ENCODE measurements around the gene DERA. TPM values are rescaled to one million over a fixed set of nuclear protein-coding genes. Genes with fewer than 3 reads are reported as not detected.

DERA gene
- total and polyA plus RNA-seq, 11 donors, result 19.0 to 44.3 (median 23.8) TPM

GRCh38 chr12:16075887-16076286 lies 164.8 kb downstream of the DERA start:
- ATAC-seq (no peak), DNase-seq (no peak)
- WGBS, 4 donors, result 57 to 73% (median 69%) methylated on average over 1 of the region's 1 CpG
- Histone ChIP-seq H3K9me3 (no peaks in the 10 kb centered on the region), H3K4me3 (no peak overlapping the region), H3K27ac (no peak overlapping the region), H3K27me3 (no peaks in the 10 kb centered on the region), H3K4me1 (no peaks in the 10 kb centered on the region), H3K36me3 (no peaks in the 10 kb centered on the region)
- intact Hi-C loops (cut with DNase I), result loop anchor here in 2 of 10 donors (10.0 kb wide), 1 partner anchor 1569 kb away; no protein-coding TSS in a partner anchor
- TF ChIP-seq POLR2A (IDR thresholded peaks at IDR 0.05), result no peak
- TF ChIP-seq CTCF (IDR thresholded peaks at IDR 0.05), result no peak

- WGBS, 4 donors, result 25 to 44% (median 35%) methylated on average over 2 of the region's 2 CpGs
- DNase-seq (no peak), ATAC-seq (peak in 2 of 4 donors; percentile 22 to 41)
- no peak for TF ChIP-seq POLR2A (IDR thresholded peaks at IDR 0.05)
- TF ChIP-seq CTCF (IDR thresholded peaks at IDR 0.05), result peak in 6 of 12 donors; percentile 17 to 46 (median 37)
- H3K36me3 ChIP-seq, result no peaks in the 10 kb centered on the region
- no peaks in the 10 kb centered on the region for H3K27me3 ChIP-seq
- intact Hi-C loops (cut with DNase I), result loop anchor here in 2 of 10 donors (10.0 kb wide), 1 partner anchor 1568 kb away; no protein-coding TSS in a partner anchor
- no peak overlapping the region for H3K4me3 ChIP-seq
- H3K4me1 ChIP-seq, result no peaks in the 10 kb centered on the region
- no peaks in the 10 kb centered on the region for H3K9me3 ChIP-seq
- no peak overlapping the region for H3K27ac ChIP-seq
Measured at GRCh38 chr12:16076557-16076956, 165.4 kb downstream of the DERA start.

GRCh38 chr12:16076970-16077522 lies 165.9 kb downstream of the DERA start:
- Histone ChIP-seq H3K27me3 (no peaks in the 10 kb centered on the region), H3K27ac (no peak overlapping the region), H3K9me3 (no peaks in the 10 kb centered on the region), H3K4me1 (no peaks in the 10 kb centered on the region), H3K4me3 (no peak overlapping the region), H3K36me3 (no peaks in the 10 kb centered on the region)
- no peak for ATAC-seq
- DNase-seq, result no peak
- TF ChIP-seq CTCF (IDR thresholded peaks at IDR 0.05) (no peak), POLR2A (IDR thresholded peaks at IDR 0.05) (no peak)
- intact Hi-C loops (cut with DNase I), result loop anchor here in 2 of 10 donors (10.0 kb wide), 1 partner anchor 1568 kb away; no protein-coding TSS in a partner anchor
- WGBS, 4 donors, result 92 to 100% (median 92%) methylated on average over 1 of the region's 1 CpG

- no peak overlapping the region for H3K27ac ChIP-seq
- H3K9me3 ChIP-seq, result no peaks in the 10 kb centered on the region
- no peaks in the 10 kb centered on the region for H3K27me3 ChIP-seq
- no peak overlapping the region for H3K4me3 ChIP-seq
- ATAC-seq (no peak), DNase-seq (no peak)
- TF ChIP-seq CTCF (IDR thresholded peaks at IDR 0.05), result no peak
- no peaks in the 10 kb centered on the region for H3K36me3 ChIP-seq
- no peaks in the 10 kb centered on the region for H3K4me1 ChIP-seq
- intact Hi-C loops (cut with DNase I), result no loop called here
- WGBS, 4 donors, result 77 to 81% (median 80%) methylated on average over 8 of the region's 8 CpGs
Measured at GRCh38 chr12:16086462-16086861, 175.3 kb downstream of the DERA start.
